Central memory CD4-positive, alpha-beta T cell (primary cell): Measurements from ENCODE around the gene CETN3.
A peak's percentile ranks its signal among the peaks of the same experiment; 100 is the strongest.

Experiments used
- DNase-seq: peaks from one replicate; pipeline ENCODE4 v3.0.0; 2022
- total RNA-seq, 3 experiments: gene quantifications; one replicate each; lab custom pipeline; 2026; lab: John Stamatoyannopoulos, UW

CETN3 gene
- total RNA-seq, result 7.7 to 24.2 (median 19.7) reads per million in 3 experiments

DNA sequence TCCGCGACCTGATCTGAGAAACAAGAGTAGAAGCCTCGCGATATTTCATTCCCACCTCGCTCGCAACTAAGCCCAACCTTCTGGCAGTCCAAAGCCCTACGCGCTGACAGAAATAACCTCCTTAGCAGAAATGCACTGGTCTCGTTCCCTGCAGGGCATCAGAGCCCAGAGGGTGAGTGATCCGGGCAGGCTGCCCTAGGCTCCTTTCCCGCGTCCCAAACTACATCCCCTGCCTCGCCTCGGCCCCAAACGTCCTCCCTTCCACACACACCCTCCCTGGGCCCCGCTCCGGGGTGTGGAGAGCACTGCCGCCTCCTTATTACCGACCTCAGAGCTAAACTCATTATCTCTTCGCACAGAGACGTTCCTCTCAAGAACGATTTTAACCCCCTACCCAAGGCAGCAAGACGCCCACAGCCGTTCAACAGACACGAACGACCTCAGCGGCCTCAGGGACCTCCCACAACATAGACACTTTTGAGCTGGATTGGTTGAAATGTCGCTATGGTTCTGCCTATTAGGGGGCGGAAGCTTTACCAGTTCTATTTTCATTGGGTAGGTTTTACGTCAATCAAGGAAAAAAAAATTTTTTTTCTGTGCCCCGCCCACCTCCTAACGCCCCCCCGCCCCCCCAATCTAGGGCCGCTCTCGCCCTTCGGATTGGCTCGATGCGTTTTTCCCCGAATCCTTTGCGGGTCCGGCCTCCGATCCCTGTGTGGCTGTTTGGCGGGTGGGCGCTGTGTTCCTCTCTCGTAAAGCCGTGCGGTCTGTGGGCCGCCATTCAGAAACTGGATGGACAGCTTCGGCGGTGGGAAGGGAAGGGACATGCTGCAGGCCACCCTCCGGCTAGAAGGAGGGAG lies at the start of gene CETN3:
Gene CETN3, minus strand, starts transcription at position 439 of the 860 bp plus-strand sequence. Its CDS starts 95 bp downstream, at position 344.
- DNase-seq, result peak; percentile 89

DNA sequence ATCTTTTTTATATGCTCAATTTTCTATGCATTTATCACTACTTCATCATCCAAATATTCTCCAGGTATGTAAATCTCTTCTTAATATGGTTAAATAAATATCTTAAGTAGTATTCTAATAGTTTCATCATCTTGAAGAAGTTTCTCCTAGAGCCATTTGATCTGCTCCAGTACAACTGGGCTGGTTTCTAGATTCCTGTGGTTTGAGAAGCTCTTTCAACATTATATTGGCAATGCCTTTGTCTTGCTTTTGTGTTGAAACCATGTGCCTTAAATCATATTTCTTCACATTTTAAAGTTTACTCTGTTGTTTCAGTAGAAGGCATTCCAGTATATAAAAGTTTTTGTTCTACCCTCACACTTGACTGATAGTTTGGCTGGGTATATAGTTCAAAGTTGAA lies 37.4 kb upstream of the CETN3 start:
- no peak for DNase-seq

DNA sequence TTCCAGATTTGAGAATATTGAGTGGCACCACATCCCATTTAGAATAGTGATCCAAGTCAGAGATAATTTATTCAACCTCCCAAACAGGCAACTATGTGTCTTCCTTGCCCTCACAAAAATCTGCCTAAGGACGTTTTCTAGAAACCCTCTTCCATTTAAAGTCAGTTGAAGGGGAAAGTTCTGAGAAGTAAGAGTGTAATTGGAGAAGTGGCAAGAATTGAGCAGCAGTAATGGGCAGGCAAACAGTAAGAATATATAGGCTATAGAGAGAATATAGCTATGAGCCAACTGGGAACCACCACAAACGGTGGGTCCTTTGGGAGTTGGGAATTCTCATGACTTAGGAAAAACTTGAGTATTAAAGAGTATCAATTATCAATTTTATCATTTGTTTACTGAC lies 31.1 kb upstream of the CETN3 start:
- no peak for DNase-seq

DNA sequence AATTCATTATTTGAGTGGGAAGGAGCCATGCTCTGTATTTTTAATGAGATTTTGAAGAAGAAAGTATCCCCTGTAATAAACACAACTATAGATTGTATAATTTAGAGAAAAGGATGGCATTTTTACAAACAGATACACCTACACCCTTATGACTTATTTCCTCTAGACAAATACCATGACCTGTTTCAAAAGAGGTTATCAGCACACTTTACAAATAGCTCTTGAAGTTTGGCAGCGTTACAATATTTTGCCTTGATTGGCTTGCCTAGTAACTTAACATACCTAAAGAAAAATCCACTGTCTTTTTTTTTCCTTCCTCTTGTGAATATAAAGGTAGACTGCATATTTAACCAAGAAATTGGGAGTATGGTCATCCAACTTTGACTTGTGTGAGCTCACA lies 28.5 kb upstream of the CETN3 start:
- no peak for DNase-seq

DNA sequence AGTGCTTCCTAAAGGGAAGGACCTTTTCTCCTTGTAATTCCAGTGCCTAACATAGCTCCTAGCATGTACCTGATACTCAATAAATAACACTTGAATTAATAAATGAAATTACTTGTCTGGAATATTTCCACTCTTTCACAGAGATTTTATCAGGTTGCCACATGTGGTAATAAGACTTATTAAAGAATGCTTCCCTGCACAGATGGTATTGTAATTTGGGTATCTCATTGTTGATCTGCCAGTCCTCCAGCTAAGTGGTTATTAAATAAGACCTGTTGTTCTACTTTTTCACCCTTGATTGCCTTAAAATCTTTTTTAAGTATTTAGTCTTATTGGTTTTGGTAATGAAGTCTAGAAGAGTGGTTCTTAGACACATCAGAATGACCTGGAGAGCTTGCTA lies 28.1 kb upstream of the CETN3 start:
- no peak for DNase-seq

DNA sequence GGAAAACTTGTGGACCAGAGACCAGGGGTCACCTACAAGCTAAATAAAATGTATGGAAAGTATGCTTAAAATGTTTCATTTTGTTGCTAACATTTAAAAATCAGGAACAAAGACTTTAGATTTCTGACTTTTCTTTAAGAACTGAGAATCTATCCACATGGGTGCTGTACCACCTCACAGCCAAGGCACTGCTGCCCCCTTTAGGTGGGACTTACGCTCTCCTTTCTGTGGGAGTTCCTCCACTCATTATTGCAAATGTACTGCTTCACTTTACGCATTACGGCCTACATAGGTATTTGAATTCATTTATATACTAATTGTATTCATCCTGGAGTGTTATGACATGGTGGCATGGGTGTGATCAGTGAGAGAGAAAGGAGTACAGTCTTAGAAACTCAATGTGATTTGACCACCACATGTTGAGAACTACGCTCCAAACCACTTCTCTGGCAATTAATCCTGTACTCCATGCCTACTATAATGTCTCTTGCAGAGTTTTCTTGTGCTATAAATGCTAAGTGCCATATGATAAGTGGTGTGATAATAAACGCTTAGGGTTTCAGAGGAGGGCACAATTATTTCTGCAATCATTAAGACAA lies 24.7 kb upstream of the CETN3 start:
- DNase-seq, result no peak

DNA sequence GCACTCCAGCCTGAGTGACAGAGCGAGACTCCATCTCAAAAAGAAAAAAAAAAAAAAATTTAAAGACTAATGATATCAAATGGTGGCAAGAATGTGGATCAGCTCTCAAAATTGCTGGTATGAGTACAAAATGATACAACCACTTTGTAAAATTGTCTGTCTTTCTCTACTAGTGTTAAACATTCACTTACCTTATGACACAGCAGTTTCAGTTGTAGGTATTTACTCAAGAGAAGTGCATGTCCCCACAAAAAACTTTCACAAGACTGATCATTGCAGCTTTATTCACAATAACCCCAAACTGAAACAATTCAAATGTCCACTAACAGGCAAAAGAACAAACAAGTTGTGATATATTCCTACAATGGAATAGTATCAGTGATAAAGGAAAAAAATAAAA lies 14.7 kb upstream of the CETN3 start:
- DNase-seq, result no peak

DNA sequence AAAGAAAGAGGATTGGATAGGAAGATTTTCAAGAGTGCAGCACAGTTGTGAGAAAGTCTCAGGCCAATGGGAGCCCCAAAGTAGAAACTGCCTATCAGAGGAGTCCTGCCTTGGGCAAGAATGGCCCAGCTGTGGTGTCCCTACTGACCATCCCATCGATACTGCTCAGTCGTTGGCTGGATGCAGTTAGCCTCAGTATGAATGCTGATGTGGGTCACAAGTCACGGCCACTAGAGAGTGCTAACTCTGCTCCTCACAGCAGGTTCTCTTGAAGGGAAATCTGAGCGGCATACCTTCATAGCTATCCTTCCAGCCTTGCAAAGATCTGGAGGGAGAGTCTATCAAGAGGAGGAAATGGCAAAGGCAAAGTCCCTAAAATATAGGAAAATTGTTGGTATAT lies 11.6 kb upstream of the CETN3 start:
- no peak for DNase-seq

DNA sequence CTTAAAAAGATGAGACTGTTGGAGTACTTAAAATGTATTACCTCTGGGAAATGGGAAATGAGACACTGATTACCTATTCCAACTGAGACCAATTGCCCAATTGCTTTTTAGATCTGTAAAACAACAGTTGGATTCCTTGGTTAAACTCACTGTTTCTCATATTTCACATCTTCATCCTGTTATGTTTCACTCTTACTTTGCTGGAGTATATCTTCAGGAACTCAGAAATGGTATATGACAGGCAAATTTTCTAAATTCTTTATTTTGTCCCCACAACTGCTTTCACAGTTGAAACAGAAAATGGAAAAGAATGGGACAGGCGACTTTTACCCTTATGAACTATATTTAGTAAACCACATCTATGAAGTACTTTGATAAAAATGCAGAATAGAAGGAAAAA lies 8.7 kb upstream of the CETN3 start:
- DNase-seq, result no peak

DNA sequence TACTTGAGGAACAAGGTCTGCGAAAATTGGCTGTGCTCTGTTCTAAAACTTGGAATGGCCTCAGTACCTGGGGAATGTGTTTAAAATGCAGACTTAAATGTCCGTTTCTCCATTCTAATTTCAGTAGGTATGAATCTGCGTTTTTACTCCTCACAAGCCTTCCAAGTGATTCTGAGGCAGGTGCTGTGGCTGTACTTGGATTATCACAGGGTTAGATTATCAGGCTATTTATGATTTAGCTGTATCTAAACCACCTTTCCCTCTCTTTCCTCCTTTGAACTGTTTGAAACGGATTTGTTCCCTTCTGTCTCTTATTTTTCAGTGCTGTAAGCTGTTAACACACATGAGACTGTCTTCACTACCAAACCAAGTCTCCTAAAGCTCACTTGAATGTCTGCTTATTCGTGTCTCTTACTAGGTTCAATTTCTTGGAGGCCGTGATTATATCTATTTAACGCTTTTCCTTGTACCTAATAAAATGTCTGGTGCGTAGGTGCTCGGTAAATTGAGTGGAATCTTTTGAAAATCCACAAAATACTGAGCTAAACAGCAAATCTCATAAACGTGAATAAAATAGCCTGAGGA lies 714 bp upstream of the CETN3 start:
- DNase-seq, result no peak

DNA sequence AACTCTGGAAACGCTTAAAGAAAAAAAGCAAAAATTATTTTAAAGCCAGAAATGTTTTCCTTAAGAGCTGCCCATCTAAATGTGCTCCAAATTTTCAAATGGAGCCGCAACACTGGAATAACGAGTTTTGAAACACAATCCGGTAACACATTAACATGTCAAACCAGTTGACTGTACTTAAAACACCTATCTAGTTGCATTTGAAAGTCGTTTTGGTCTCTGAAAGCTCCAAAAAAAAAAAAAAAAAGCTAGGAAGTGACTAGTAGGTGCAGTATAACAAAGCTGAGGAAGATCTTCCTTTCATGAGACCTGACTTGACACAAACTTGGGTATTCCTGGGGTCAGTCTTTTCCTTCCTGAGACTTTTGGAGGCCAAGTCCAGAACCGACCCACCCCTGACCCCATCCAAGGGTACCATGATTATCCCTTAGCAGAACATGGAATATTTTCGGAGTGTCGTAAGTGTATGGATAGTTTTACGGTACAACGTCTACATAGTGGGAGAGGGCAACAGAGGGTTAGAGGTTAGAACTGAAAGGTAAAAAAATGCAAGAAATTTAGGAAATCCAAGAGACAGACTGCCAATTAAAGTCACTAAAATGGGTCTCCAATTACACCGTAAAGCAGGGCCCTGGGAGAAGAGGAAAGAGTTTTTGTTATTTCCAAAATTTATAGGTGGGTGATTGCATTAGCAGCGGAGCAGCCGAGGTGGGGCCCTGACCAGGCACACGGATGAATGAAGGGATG lies 812 bp downstream of the CETN3 start:
- DNase-seq, result no peak

DNA sequence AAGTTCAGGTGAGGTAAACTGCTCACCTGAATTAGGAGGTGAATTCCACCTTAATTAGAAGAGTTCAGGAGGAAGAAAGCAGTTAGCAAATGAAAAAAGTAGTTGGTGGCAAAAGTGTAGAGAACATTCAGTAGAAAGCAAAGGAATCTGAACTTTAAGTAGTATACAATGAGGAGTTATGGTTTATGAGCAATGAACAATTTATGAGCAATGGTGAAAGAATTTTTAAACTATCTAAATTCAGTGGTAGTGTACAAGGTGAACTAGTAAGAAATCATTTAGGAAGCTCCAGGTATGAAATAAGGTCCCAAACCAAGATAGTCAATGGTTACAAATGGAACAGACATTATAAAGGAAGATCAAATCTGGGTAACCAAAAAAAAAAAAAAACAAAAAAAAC lies 3.1 kb downstream of the CETN3 start:
- no peak for DNase-seq

DNA sequence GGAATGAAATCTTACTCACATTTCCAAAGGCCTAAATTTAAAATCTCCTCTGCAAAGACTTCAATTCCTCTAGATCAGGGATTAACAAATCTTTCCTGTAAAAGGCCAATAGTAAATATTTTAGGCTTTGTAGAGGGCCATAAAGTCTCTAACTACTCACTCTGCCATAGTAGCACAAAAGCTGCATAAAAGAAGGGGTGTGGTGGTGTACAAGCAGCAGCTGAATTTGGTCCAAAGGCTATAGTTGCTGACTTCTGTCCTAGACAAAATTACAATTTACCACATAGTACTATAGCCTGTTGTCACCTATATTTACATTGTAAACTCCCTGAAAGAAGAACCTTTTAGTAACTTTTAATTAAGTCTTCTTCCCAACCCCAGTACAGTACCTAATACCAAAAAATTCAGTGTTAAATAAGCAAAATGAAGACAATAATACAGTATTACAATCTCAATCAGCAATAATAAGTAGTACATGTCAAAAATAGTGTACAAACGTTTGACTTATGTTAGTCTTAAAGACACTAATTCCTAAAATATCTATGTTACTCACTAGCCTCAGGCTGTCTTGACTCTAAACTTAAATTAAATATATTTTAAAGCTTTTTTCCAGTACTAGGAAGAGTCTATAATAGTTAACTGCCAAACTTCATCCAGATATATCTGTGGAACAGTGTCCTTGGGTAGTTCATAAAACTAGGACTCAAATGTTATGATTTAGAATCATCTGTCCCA lies 6.9 kb downstream of the CETN3 start:
- DNase-seq, result no peak

DNA sequence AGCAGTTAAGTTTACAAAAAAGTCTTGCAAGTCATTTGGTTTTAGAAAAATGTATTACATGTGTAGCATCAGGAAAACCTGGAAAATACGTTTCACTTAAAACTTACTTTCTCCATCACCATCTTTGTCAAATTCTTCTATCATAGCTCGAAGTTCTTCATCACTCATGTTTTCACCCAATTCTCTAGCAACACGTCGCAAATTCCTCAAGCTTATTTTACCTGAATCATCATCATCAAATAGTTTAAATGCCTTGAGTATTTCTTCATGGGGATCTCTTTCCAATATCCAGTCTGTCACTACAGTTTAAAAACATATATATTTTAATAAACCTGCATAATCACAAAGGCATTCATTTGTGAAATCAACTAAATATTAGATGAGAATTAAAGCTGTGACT lies 10.3 kb downstream of the CETN3 start:
- DNase-seq, result no peak

DNA sequence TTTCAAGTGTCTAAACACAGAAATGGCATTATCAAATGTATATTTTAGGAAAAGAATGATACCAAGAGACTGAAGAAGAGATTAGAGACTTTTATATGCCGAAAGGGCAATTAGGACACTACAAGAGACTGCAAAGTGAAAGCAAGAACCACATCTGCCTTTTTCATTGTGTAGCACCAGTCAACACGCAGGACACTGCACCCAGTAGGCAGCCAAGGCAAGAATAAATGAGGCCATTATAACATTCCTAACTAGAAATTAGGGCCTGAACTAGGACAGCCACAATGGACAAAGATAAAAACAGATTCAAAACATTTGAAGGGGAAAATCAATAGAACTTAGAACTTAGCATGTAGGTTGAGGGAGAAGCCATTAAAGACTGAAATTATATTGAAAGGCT lies 10.8 kb downstream of the CETN3 start:
- DNase-seq, result no peak

DNA sequence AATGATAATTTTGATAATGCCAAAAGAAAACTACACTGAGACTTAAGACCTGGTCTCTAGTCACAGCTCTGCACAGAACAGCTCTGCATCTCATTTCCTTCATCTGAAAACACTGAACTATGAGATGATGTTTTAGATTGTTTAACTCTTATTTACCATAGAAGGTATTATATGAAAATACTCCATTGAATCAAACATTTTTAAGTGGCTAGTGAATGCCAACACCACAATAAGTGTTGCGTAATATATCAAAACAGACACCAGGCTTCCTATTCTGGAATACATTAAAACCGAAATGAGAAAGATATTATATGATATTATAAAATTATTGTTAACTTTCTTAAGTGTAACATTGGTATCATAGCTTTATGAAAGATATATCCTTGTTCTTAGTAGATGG lies 14.6 kb downstream of the CETN3 start:
- DNase-seq, result no peak

DNA sequence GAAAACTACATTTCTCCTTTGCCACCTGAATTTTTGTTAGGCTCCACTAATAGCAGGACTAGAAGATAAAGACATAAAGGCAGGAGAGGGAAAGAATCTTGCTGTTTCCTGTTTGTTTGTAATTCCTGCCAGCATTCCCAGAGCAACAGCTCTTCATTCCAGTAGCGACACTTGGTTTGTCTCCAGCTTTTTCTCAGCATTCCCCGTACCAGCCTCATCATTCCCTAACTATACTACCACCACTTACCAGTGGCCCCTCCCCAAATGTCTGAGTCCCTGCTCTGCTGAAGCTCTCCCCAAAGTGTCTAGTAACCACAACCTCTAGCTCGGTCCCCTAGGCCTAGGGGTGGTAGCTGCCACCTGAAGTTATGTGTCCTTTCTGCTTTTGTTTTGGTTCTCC lies 18.6 kb downstream of the CETN3 start:
- no peak for DNase-seq

DNA sequence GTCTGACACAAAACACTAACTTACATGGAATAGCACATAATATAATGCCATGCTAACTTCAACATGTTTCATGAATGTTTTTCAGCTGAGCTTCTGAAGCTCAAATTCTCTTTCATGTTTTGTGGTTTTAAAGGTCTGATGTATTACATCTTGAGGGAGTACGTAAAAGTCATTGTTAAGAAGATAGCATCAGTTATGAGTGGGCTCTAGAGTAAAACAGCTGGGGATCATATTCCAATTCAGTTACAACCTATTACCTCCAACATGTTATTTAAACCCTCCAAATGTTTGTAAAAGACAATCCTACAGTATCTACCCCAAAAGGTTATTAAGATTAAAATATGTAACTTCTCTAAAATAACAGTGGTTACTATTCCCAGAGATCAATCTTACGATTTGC lies 19.2 kb downstream of the CETN3 start:
- no peak for DNase-seq

DNA sequence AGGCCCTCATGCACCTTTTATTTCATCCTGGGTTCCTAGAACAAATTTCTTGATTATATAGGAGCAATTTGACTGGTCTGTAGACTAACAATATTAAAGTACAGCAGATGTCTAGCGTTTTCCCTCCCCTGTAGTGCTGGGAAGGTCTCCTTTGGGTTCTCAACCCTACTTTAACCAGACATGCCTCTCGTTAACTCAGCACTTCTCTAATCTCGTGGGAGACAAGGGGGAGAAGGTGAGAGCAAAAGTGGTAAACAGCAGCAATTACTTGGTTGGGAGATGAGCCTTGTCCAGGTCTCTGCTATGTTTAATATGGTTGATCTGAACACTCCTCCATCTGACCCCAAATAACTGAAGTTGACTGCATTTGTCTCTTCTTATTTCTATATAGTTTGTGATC lies 22.0 kb downstream of the CETN3 start:
- no peak for DNase-seq

DNA sequence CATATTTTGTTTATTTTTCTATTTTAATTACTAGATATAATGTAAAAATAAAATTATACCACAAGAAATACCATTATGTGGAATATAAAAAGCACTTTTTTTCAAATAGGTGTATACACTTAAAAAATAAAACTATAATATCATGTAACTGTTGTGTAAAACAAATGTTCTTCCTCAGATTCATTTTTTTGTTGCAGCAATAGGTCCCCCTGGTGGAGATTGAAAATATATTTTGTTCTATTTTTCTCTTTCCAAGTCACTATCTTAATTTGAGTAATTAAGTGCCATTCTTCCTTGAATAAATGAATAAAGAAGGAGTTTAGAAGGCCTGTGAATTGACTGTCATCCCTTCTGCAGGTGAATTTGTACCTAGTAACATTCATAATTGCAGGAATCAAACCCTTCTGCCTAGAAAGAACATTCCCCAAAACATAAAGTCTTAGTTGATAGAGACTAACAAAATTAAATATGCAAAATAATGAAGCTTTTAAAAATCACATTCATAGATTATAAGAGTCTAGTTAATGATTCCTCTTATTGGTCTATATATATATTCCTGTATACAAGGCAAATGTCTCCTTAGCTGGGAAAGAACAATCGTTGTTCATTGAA lies 23.4 kb downstream of the CETN3 start:
- DNase-seq, result no peak

DNA sequence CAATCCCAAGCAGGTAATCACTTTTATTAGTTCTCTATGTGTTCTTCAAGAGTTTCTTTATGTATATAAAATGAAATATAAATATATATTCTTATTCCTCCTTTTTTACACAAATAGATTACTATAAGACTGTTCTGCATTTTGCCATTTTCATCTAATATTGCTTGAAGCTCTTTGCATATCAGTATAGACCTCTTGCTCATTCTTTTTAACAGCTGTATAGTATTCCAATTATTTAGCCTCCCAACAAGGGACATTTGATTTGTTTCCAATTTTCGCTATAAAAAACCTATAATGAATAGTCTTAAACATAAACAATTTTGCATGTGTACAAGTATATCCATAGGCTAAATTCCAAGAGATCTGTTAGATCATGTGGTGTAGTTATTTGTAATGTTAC lies 25.2 kb downstream of the CETN3 start:
- no peak for DNase-seq

DNA sequence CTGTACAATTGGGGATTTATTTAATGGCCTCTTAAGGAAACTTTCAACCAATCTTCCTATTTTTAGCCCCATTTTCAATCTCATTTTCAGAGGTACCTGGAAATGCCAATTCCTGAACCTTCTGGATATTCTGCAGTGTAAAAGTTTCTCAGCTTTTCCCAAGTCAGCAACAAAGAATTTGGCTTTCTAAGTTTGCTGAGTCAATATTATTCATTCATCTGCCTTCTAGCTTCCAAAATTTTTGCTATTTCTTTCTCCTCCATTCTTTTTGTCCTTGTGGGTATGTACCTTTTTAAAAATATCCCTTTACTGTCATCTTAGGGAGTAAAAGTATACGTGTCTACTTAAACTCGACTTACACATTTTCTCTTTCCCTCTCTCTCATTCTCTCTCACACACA lies 25.7 kb downstream of the CETN3 start:
- no peak for DNase-seq
